NB4 (cell line): ENCODE data around the gene TTLL5.

ENCODE experiments used
- DNase-seq: peaks from one replicate; pipeline ENCODE4 v3.0.0; 2010; ENCODE audit warnings: low read depth
- H3K4me3 ChIP-seq: one replicate; pipeline ENCODE4 v1.5.1; 2011; ENCODE audit warnings: mild to moderate bottlenecking, low read depth, low read length, moderate library complexity
- CTCF ChIP-seq: IDR thresholded peaks from one replicate; pipeline ENCODE4 v1.5.1; 2012; ENCODE audit warnings: low read depth, low read length
- MAX ChIP-seq: IDR thresholded peaks from 2 replicates; pipeline ENCODE4 v1.6.1; 2011; ENCODE audit warnings: low read depth, low read length
- MYC ChIP-seq: IDR thresholded peaks from 2 replicates; pipeline ENCODE4 v1.6.1; 2011; ENCODE audit warnings: low read depth, low read length
- POLR2A ChIP-seq: IDR thresholded peaks from 2 replicates; pipeline ENCODE4 v1.6.1; 2011; ENCODE audit warnings: mild to moderate bottlenecking; ENCODE audit not compliant: insufficient read length; ENCODE audit errors: extremely low read depth

TTLL5 gene

GRCh38 chr14:75865531-75865930 lies 204.5 kb downstream of the TTLL5 start:
- no peak overlapping the region for H3K4me3 ChIP-seq
- DNase-seq, result no peak
- TF ChIP-seq MYC (no peak), POLR2A (no peak), CTCF (no peak), MAX (no peak)

GRCh38 chr14:75866970-75867369 lies 205.9 kb downstream of the TTLL5 start:
- no peak overlapping the region for H3K4me3 ChIP-seq
- DNase-seq, result no peak
- TF ChIP-seq CTCF, result no peak
- TF ChIP-seq POLR2A, result no peak
- TF ChIP-seq MAX, result no peak
- no peak for TF ChIP-seq MYC

DNA sequence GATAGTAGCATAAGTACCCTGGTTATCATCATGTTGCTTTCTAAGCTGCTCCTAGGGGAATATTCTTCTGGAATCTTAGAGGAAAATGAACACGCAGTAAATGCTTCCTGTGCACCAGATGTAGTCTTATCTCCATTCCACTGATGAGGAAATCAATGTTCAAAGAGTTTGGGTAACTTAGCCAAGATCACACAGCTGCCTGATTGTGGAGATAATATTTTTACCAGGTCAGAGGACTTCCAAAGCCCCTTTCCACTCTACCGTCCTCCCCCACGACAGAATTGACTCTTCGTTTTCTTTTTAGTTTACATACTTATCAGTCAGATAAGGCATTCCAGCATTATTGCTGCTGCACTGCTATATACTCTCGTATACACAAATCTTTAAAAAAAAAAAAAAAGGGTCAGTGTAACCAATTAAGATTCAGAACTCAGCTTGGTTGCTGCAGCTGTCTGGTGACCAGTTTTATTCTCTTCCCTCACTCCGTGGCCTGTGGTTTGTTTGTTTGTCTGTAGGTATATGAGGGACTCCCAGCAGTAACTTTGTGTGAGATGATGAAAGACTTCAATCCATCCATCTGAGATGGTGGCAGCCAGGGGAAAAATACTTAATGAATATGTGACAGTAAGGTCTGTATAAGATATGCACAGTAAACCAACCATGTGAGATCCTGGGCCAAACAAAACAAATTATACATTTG lies 210.3 kb downstream of the TTLL5 start:
- TF ChIP-seq MAX (no peak), CTCF (no peak), POLR2A (no peak), MYC (no peak)
- H3K4me3 ChIP-seq, result no peak overlapping the region
- peak; percentile 11 for DNase-seq

- no peak for TF ChIP-seq POLR2A
- no peak for TF ChIP-seq CTCF
- TF ChIP-seq MAX, result no peak
- TF ChIP-seq MYC, result no peak
- DNase-seq, result peak; percentile 14
- no peak overlapping the region for H3K4me3 ChIP-seq
Measured at GRCh38 chr14:75875958-75876357, 214.9 kb downstream of the TTLL5 start.

GRCh38 chr14:75876530-75876929 lies 215.5 kb downstream of the TTLL5 start:
- TF ChIP-seq CTCF, result no peak
- no peak for TF ChIP-seq MAX
- TF ChIP-seq POLR2A, result no peak
- TF ChIP-seq MYC, result no peak
- no peak overlapping the region for H3K4me3 ChIP-seq
- DNase-seq, result no peak
